HG03175 (cell line): Measurements from ENCODE around the gene OTOG.

ENCODE experiments used
- ATAC-seq: cut with Tn5 transposase; IDR thresholded peaks from one replicate; pipeline ENCODE4 v1.9.1; 2021; ENCODE audit warnings: mild to moderate bottlenecking, moderate library complexity; ENCODE audit not compliant: unreplicated experiment

The OTOG gene

DNA sequence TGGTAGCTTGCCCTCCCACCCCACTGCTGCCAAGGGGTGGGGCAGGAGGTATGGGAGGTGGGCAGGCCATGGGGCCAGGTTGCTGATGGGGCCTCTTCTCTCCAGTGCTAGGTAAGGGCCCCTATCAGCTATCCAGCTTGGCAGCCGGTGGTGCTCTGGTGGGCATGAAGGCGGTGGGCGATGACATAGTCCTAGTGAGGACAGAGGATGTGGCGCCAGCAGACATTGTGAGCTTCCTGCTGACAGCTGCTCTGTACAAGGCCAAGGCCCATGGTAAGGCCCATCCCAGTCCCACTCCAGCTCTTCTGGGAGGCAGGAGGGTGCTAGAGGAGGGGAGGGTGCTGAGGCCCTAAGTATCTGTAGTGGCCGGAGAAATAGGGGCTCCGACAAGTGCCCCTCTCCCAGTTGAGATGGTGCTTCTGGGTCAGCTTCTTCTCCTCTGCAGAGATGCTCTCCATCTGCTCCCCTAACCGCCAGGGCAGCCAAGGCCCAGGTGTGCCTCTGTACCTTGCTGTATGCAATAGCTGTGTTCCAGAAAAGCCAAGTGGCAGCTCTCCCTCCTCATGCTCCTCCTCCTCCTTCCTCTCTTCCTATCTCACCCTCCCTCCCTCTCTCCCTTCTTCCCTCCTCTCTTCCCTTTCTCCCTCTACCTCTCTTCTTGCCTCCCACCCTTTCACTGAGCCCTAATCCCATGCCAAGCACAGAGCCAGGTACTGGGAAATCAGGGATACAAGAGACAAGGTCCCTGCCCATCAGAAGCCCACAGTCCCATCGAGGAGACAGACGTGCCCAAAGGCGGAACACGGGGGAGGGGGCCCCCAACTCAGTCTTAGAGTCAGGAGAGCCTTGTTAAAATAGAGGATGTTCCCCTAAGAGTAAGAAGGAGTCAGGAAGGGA, 55.3 kb downstream of the OTOG start:
- ATAC-seq, result no peak

DNA sequence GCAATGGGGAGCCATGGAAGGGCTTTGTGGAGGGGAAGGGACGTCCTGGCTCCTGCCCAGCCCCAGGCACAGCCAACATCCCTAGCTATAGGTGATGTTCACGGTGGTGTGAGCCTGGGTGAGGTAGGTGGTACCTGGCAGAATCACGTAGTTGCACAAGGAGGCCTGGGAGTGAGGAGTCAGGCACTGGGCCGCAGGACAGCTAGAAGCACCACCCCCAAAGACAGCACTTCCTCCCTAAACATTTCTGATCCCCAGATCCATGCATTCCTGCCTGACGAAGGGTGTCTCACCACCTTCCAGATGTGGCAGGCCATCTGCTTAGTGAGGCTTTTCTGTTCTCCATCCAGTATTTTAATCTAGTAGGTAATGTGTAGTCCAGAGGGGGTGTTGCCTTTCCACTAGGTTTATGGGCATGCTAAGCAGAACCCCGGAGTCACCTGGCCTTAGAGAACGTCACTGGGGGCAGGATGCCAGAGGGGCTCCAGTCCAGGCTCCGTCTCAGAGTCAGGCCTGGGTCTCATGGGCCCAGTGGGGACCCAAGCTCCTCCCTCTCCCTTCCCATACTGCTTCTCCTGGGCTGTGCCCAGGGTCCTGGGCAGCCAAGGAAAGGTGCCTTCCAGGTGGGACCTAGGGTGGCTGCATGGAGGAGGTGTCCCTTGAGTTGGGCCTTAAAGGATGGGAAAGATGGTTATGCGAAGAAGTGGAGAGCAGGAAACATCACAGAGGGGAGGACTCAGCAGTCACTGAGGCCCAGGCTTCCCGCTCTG, 56.2 kb downstream of the OTOG start:
- ATAC-seq, result no peak

DNA sequence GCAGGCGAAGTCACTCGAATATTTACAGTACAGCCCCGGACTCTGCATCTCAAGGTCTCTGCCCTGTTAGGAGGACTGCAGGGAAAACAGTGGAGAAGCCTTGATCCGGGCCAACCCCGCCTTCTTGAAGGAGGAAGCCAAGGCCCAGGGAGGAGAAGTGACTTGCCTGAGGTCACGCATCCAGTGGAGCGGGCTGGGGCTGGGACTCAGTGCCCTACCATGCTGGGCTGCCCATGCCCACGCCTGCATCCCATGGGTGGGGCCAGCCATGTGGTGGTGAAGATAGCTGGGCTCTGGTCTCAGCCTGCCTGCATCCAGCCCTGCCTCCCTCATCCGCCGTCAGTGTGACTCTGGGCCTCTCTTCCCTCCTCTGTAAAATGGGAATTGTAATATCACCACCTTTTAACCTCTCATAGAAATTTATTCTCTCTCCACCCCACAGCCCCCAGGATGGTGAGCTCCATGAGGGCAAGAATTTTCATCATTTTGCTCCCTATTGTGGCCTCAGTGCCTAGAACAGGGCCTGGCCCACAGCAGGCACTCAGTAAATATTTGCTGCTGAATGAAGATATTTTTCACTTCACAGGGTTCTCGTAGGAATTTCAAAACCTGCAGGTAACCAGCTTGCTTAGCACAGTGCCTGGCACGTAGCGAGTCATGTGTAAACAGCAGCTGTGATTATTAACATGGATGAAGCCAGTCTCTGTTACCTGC, 57.3 kb downstream of the OTOG start:
- ATAC-seq, result no peak

DNA sequence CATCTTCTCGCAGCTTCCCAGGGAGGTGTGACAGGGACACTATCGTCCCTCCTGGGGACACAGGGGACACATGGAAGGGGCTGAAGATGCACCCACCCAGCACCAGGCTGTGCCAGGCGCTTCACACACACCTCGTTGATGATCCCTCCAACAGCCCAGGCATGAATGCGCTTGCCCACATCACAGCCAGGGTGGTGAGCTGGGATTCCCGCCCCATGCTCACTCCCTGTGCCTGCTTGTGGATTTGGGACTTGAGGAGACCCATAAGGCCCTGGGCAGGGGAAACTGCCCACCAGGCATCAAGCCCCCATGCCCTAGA, 57.8 kb downstream of the OTOG start:
- ATAC-seq, result no peak

DNA sequence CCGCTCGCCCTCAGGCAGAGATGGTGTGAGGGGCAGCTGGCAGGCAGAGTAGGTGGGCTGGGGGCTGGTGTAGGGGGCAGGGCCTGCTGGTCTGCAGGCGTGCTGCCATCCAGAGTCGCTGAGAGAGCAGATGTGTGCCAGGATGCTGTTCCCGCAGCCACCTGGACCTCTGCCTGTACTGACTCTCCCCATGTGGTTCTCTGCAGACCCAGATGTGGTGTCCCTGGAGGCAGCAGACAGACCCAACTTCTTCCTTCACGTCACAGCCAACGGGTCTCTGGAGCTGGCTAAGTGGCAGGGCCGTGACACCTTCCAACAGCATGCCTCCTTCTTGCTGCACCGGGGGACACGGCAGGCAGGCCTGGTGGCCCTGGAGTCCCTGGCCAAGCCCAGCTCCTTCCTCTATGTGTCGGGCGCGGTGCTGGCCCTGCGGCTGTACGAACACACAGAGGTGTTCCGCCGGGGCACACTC, 58.6 kb downstream of the OTOG start:
- no peak for ATAC-seq

DNA sequence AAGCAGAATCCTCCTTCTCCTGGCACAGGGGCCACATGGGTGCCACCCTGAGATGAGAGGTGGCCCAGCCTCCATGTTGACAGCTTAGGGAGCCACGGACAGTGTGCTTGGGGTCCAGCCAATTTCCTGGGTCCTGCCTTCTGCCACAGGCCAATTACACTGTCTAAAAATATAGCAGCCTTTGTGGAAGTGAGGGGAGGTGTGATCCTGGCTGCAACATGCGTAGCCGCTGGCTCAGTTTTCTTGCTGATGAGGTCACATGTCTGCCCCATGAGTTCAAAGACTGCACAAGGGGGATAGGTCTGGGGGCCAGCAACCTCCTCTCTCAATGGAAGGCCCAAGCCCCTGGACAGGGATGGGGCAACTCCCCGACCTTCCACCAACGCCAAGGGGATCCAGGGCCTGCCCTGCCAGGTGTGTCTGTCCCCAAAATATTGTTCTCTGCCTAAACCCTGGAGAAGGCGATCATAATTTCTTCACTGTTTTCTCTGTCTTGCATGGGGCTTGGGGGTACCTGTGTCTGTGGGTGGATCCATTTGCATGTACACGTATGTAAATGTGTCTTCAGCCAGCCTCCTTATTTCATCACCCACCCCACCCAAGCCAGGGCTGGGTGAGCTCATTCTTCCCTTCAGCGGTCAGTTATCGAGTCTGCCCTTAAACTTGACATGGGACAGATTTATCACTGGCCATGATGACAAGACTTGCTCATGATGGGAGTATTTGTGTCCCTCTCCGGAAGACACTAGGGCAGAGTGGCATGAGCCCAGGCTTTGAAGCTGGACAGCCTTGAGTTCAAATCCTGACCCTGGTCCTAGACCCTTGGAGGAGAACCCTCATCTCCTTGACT, 59.4 kb downstream of the OTOG start:
- ATAC-seq, result no peak

DNA sequence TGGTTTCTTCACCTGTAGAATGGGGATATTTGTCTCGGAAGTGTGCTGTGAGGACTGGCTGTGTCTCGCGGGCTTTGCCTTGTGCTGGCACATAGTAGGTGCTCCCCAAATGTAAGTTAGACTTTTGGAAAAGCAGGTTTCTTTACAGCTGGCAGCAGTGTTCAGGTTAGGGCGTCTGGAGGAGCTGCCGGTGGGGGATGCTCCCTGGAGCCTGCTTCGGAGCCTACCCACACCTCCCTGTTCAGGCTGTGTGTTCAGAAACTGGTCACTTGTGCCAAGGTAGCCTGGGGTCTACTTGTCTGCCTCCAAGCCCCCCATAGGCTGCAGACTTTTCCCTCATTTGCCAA, 60.0 kb downstream of the OTOG start:
- no peak for ATAC-seq

DNA sequence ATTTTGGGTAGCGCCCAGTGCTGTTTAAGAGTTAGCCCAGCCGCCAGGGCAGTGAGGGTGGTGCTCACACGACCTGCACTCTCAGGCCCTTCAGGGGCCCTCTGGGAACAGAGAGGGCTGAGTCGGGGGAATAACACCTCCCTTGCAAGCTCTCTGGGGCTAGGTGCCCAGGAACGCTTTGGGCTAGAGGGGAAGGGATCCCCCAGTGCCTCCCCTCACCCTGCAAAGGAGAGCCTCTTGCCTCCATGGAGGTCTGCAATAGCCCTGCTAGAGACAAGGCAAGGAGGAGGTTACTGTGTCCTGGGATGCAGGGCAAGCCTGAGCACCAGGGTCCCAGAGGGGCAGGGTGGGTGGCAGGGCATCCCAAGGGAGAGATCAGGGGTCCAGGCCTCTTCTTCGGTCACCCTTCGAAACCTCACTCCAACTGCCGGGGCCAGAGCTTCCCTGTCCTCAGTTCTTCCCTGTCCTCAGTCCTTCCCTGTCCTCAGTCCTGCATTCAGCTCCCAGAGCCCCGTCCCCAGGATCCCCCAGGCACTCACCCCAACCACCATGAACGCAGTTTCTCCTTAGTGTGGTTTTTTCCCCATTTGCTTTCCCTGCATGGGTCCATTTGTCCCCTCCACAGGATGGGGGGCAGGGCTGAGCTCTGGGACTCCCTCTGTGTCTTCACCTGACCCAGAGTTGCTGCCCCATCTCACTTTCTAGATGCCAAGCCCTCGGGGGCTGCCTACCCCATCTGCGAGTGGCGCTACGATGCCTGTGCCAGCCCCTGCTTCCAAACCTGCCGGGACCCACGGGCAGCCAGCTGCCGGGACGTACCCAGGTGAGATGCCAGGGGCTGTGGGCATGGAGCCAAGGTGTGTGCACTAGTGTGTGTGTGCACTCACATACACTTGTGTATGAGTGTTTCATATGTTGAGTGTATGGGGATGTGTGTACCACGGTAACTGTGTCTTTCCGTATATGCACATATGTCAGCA, 60.8 kb downstream of the OTOG start:
- ATAC-seq, result no peak

DNA sequence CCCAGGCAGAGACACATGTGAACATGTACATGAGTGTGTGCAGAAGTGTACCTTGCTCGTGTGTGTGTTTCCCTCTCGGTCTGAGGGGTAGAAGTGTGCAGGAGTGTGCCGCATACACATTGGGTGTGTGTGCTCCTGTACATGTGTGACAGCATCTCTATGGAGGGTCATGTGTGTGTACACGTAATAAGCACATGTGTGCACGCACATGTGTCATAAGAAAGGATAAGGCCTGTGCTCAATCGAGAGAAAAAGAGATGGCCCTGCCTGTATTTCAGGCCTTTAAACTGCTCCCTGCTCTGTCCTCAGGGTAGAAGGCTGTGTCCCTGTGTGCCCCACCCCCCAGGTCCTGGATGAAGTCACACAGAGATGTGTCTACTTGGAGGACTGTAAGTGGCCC, 61.8 kb downstream of the OTOG start:
- ATAC-seq, result no peak

DNA sequence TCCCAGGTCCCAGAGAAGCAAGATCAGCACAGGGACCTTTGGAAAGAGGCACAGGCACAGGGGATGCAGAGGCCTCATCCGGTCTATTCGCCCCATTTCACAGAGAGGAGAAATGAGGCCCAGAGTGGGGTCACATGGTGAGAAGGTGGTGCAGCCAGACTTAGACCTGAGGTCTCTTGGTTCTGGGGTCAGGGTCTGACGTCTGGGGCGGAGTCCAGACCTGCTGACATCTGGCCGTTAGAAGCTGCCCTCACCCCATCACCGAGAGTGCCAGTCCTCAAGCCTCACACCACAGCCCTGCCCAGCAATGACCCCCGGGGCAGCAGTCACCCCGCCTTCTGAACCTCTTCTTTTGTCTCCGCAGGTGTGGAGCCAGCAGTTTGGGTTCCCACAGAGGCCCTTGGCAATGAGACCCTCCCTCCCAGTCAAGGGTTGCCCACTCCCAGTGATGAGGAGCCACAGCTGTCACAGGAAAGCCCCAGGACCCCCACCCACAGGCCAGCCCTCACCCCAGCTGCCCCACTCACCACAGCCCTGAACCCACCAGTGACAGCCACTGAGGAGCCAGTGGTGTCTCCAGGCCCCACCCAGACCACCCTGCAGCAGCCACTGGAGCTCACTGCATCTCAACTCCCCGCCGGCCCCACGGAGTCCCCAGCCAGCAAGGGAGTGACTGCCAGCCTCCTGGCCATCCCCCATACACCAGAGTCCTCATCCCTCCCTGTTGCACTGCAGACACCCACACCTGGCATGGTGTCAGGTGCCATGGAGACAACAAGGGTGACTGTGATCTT, 62.4 kb downstream of the OTOG start:
- ATAC-seq, result no peak

DNA sequence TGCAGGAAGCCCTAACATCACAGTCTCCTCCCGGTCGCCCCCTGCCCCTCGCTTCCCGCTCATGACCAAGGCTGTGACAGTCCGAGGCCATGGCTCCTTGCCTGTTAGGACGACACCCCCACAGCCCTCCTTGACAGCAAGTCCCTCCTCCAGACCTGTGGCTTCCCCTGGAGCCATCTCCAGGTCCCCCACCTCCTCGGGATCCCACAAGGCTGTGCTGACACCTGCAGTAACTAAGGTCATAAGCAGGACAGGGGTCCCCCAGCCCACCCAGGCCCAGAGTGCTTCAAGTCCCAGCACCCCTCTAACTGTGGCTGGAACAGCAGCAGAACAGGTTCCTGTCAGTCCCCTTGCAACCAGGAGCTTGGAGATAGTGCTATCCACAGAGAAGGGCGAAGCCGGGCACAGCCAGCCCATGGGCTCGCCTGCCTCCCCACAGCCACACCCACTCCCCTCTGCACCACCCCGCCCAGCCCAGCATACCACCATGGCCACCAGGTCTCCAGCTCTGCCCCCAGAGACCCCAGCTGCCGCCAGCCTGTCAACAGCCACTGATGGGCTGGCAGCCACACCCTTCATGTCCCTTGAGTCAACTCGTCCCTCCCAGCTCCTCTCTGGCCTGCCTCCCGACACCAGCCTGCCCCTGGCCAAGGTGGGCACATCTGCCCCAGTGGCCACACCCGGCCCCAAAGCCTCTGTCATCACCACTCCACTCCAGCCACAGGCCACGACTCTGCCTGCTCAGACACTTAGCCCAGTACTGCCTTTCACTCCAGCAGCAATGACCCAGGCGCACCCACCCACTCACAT, 63.2 kb downstream of the OTOG start:
- no peak for ATAC-seq

DNA sequence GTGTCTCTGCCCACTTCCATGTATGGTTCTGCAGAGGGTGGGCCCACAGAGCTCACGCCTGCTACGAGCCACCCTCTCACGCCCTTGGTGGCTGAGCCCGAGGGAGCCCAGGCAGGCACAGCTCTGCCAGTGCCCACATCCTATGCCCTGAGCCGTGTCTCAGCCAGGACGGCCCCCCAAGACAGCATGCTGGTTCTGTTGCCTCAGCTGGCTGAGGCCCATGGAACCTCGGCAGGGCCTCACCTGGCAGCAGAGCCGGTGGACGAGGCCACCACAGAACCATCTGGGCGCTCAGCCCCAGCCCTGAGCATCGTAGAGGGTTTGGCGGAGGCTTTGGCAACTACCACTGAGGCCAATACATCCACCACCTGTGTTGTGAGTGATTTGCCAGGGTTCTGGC, 64.0 kb downstream of the OTOG start:
- ATAC-seq, result no peak

DNA sequence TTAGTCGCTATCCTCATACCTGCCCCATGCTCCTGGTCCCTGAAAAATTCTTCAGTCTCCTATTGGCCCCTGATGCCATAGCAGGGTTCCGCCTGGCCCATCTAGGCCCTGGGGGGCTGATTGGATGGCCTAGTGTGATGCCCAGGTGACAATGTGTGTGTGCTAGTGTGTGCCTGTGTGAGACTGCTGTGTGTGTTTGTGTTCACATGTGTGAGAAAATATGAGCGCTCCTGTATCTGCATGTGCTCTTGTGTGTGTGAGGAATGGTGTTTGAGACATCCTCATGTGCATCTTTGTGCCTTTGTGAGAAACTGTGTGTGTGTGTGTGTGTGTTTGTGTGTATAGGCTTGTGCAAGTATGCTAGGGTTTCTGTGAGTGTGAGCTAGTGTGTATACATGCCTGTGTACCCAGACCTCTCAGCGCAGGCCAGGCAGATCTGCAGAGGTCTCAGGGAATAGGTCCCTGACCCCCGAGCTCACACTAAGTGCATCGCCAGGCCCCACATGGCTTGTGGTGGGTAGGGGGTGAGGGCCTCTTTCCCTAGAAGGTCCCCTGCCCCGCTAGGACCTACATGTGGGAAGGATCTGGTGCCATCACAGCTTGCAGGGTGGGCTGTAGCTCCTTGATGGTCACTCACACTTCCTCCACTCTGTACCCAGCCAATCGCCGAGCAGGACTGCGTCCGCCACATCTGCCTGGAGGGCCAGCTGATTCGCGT, 64.6 kb downstream of the OTOG start:
- ATAC-seq, result no peak

DNA sequence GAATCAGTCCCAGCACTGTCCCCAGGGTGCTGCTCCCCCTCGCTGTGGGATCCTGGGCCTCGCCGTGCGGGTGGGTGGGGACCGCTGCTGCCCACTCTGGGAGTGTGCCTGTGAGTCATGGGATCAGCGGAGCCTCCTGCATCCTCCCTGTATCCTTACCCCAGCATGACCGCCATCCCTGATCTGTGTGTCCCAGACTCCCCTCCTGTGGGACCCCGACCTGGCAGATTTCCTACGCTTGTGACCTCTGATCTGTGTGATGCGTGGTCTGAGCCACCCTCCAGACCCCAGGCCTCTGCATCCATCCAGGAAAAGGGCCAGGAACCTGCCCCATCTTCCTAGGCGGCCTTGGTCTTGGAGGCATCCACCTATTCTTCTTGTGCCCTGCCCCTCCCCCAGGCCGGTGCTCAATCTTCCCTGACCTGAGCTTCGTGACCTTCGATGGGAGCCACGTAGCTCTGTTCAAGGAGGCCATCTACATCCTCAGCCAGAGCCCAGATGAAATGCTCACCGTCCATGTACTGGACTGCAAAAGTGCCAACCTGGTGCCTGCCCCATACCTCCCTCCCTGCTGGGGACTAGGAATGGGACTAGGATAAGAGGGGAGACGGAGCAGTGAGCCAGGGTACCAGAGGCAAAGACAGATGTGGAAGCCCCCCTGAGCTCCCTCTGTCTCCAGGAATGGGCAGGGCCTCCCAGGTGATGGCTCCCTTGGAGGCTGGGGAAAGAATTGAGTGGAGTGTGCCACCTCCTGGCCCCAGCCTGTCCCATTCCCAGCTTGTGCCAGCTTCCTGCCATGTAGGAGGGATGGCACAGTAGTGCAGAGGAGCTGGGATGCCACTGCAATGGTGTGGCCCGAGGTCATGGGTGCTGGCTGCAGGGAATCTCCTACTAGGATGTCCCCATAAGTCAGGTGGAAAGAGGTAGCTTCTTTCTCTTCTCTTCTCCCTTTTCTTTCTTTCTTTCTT, 65.4 kb downstream of the OTOG start:
- ATAC-seq, result no peak

DNA sequence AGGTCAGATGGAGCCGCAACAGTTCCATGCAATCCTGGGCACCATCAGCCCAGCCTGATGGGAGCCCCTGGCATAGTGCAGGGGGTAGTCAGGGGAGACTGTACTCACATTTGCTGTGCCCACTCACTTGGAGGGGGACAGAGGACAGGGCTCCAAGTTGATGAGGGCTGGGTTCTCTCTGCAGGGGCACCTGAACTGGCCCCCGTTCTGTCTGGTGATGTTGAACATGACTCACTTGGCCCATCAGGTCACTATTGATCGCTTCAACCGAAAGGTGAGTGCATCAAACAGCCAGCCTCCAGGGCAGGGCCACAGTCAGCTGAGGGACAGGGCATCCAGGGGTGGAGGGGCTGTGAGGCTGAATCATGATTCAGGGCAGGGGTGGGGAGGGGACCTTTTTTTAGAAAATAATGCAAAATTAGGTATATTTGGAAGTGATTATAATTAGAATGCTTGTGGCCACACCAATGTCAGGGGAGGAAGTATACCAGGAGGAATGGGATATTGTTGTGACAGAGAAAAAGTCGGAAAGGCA, 66.4 kb downstream of the OTOG start:
- no peak for ATAC-seq

DNA sequence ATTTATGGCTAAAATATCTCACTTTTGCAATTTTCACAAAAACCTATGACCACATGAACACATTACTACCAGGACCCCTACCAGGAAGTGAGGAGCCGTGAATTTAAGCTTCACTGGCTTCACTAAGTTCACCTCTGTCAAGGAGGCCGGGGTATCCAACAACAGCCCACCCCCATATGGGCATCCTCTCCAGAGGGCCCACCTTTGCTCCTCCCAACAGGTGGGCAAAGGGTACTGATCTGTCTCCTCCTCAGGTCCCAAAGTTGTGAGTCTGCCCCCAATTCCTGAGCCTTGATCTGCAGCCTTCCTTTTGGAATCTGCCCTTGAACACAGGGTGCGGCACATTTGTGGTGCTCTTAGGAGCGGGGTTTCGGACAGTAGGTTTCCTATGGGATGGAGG, 66.9 kb downstream of the OTOG start:
- ATAC-seq, result no peak
